Measurements from ENCODE around the gene FKBP8. TPM values are rescaled to one million over a fixed set of nuclear protein-coding genes. Genes with fewer than 3 reads are reported as not detected.

Gene FKBP8
- total RNA-seq, 1 experiment from 2014 or later, result 345 TPM

GRCh38 chr19:18543814-18544475 is 572 bp upstream of the FKBP8 start (continued):
- TF ChIP-seq ZNF532 (CRISPR knock-in tag; IDR thresholded peaks at IDR 0.05; ENCODE audit: borderline replicate concordance) (no peak), ZNF138 (CRISPR knock-in tag; conservative IDR thresholded peaks at IDR 0.05) (no peak), MYBL2 (CRISPR knock-in tag; IDR thresholded peaks at IDR 0.05) (no peak), MXD4 (CRISPR knock-in tag; IDR thresholded peaks at IDR 0.05; ENCODE audit: borderline replicate concordance) (no peak), ZNF219 (CRISPR knock-in tag; IDR thresholded peaks at IDR 0.05; ENCODE audit: borderline replicate concordance) (no peak), PRRX2 (CRISPR knock-in tag; IDR thresholded peaks at IDR 0.05) (no peak), MLX (CRISPR knock-in tag; IDR thresholded peaks at IDR 0.05) (no peak), ZSCAN18 (CRISPR knock-in tag; IDR thresholded peaks at IDR 0.05) (no peak), CDX4 (CRISPR knock-in tag; IDR thresholded peaks at IDR 0.05; ENCODE audit: borderline replicate concordance) (no peak)

GRCh38 chr19:18541992-18542940 is 1.1 kb downstream of the FKBP8 start:
- ChIA-PET POLR2A (interaction anchor here (1.0 kb wide), 1 partner anchor 20 kb away, joined by 3 read pairs; no protein-coding TSS in a partner anchor), CTCF (interaction anchor here (1.0 to 1.2 kb wide), 3 partner anchors 22 to 52 kb away, joined by 3 to 4 read pairs (median 3); partner anchors contain the start of gene UBA52)
- Mint-ChIP-seq H3K36me3 (peaks cover 27% of the 10 kb centered on the region), H3K27me3 (ENCODE audit: low read depth) (no peaks in the 10 kb centered on the region), H3K9me3 (no peaks in the 10 kb centered on the region), H3K4me1 (peaks cover 16% of the 10 kb centered on the region), H3K4me3 (peak overlapping the region; percentile 84), H3K27ac (peak overlapping the region; percentile 65)
- TF ChIP-seq FOXP1 (CRISPR knock-in tag; IDR thresholded peaks at IDR 0.05; ENCODE audit: borderline replicate concordance) (no peak), ZNF512 (CRISPR knock-in tag; IDR thresholded peaks at IDR 0.05; ENCODE audit: borderline replicate concordance) (no peak), ZMAT4 (CRISPR knock-in tag; IDR thresholded peaks at IDR 0.05) (no peak)
- ATAC-seq, result peak; percentile 4; the same call in 1 of the 2 replicates
- DNase-seq (ENCODE audit: low spot score), result no peak

All from WTC11 (cell line).